Tracheal epithelial cell (primary cell): Measurements from ENCODE around the gene PAIP1. TPM values are rescaled to one million over a fixed set of nuclear protein-coding genes. Genes with fewer than 3 reads are reported as not detected.

Experiments used
- total RNA-seq: library from RNA; depleted of rRNA; stranded (reverse); fragments of >200 nt; gene quantifications from 2 replicates; pipeline ENCODE4 v1.2.1, GENCODE V29; 2014

The PAIP1 gene
- 156 and 175 TPM in 2 replicates for total RNA-seq

DNA sequence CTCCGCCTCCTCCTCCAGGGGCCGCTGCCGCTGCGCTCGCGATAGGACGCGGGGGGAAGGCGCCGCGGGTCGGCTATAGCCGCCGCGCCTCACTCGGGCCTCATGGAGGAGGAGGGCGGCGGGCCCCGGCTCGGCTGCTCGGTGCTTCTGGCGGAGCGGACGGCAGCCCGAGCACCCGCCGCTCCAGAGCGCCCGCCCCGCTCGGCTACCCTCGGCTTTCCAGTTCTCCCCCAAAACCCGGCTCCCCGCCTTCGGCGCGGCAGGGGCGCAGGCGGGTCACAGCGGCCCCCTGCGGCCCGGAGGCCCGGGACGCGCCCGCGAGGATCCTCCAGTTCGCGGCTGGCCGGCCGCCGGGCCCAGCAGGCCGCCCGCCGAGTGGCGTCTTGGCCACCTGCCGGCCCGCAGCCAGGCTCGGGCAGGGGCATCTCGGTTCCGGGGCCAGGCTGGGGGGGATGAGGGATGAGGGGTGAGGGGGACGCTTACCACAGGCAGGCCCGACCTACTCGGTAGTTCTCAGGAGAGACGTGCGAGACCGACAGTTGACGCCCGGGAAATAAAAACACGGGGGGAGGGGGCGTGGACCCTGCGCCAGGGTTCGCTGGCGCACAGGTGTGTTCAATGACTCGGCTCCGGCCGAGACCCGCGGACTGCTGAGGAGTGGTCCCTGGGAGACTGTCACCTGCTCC is at the start of gene PAIP1:
Gene PAIP1 (minus strand): TSS at position 221 of the 686 bp plus-strand sequence. CDS start 231 bp downstream, outside the sequence.

DNA sequence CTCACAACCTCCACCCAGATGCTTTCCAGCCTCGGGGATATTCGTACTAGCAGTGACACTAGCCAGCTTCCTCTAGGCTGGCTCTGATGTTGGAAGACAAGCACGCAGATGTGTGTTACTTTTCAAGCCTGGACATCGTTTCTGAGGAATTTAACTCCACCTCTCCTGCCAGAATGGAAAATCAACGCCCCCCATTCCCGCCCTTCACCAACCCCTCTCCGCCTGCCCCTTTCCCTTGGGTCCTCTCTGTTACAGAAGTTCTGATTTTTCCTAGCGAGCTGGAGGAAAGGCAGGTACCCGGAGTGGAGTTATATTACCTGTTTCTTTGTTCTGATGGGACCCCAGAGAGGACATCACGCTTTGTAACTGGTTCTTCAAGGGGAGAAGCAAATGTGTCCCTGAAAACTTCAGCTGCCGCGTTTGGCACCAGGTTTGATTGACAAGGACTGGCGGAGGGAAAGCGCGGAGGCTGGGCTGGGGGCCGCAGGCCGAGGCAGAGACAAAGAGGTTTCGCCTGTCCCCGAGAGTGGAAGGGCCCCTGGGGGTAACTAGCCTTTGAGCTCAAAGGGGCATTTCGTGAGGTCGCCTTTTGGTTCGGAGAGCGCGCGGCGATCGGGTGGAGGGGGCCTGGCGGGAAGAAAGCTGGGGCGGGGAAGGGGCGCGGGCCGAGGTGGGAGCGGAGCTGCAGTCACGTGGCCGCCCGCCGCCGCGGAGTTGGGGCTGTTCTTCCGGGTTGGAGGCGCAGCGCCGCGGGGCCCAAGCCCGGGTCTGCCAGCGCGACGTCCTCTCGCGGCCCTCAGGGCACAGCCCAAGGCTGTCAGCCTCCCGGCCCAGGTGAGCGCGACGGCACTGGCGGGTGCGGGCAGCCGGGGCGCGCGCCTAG is 45.8 kb upstream of the PAIP1 start, which contains the start of gene NNT:
Gene NNT (plus strand): TSS at position 720 of the 883 bp plus-strand sequence. CDS start 6,016 bp downstream, outside the sequence.

DNA sequence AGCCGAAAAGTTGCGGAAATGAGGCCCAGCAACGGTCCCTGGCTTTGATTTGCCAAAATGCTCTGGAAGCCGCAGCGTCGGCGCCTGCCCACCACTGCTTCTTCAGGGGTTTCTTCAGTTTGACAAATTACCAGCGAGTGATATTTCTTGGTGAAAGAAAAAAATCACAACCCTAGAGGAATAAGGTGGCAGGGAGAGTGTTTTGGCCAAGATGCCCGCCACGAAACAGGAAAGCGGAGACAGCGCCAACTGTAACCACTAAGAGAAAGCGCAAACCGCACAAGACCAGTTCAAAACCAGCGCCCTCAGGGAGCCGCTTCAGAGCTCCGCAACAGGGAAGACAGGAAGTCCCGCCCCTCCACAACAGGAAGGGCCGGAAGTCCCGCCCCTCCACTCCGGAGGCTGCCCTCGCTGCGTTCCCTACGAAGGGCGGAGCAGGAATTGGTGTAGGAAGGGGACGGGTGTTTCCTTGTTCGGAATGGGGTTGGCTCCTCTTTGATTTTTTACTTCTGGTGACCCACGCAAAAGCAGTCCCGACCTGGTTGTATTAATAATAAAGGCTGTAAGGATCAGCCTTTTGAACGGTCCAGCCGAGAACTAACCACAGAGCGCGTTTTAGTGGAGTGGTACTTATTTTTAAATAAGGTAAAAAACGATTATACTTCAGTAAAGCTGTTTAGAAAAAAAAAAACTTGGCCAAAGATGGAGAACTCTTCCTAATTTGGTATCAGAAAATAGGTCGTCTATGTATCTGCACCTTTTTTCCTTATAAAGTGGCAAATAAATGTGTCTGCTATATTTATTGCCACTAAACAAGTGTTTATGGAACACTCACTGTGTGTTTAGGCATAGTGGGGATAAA is 41.8 kb downstream of the PAIP1 start, which contains the start of gene C5orf34:
Gene C5orf34 (minus strand): TSS at position 333 of the 862 bp plus-strand sequence. CDS start 5,809 bp downstream, outside the sequence.

GRCh38 chr5:43483298-43484105 is 73.4 kb downstream of the PAIP1 start, which contains the start of gene TMEM267:
Gene TMEM267 (minus strand): TSS chr5:43483865. CDS start chr5:43453969, 29,896 bp downstream.

Other genes with a start within 250 kb of the PAIP1 start
- 86.3 and 157 TPM in 2 replicates for gene HMGCS1, start 243.7 kb downstream of the PAIP1 start, total RNA-seq
- 2.6 and 13.3 TPM in 2 replicates for gene CCL28, start 144.7 kb downstream of the PAIP1 start, total RNA-seq
- gene TMEM267, start 73.2 kb downstream of the PAIP1 start, total RNA-seq: 18.3 and 23.2 TPM in 2 replicates
- 0.85 and 1.4 TPM in 2 replicates for gene C5orf34, start 41.9 kb downstream of the PAIP1 start, total RNA-seq
- gene NNT, start 46.1 kb upstream of the PAIP1 start, total RNA-seq: 34.9 and 41.6 TPM in 2 replicates